Measurements from ENCODE around the gene PAK1.

PAK1 gene

DNA sequence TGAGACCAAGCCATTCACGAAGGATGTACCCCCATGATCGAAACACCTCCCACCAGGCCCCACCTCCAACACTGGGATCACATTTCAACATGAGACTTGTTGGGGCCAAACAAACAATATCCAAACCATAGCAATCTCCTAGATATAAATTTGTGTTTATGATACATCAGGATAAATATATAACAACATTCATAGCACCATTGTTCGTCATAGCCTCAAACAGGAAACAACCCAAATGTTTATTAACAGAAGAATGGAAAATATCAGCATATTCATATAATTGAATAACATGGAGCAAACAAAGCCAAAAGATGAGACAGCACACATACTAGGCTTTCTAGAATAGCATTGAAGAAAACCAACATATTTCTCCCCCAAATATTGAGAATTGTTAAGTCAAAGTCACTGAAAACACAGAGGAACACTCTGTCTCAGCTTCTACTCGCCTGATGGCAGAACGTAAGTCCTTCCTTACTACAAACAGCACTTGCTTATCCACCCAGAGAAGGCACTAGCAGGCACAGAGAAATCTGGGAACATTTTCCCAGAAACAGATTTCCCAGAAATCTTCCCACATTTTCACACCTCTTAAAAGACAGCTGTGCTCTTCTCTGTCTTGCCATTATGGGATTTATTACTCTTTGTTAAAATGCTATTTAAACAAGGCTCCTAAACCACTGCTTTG, 164.4 kb downstream of the PAK1 start:
- TF ChIP-seq FOXM1 (IDR thresholded peaks at IDR 0.05; ENCODE audit: borderline replicate concordance, low read depth) (no peak), CREB1 (IDR thresholded peaks at IDR 0.05; ENCODE audit: low read depth) (no peak), RAD21 (IDR thresholded peaks at IDR 0.05; ENCODE audit: low read depth) (no peak), EP300 (IDR thresholded peaks at IDR 0.05; ENCODE audit: borderline replicate concordance) (no peak), ZBTB7A (IDR thresholded peaks at IDR 0.05; ENCODE audit: low read depth) (no peak), CEBPB (IDR thresholded peaks at IDR 0.05) (no peak), EGR1 (IDR thresholded peaks at IDR 0.05) (no peak), TAF1 (IDR thresholded peaks at IDR 0.05; ENCODE audit: low read depth) (no peak), TCF12 (IDR thresholded peaks at IDR 0.05; ENCODE audit: low read depth) (no peak), YY1 (IDR thresholded peaks at IDR 0.05; ENCODE audit: low read depth) (no peak), NFIC (IDR thresholded peaks at IDR 0.05) (no peak)
- TF ChIP-seq, protein P1, sequence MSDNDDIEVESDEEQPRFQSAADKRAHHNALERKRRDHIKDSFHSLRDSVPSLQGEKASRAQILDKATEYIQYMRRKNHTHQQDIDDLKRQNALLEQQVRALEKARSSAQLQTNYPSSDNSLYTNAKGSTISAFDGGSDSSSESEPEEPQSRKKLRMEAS (IDR thresholded peaks at IDR 0.05) = no peak
- TF ChIP-seq, protein P2, sequence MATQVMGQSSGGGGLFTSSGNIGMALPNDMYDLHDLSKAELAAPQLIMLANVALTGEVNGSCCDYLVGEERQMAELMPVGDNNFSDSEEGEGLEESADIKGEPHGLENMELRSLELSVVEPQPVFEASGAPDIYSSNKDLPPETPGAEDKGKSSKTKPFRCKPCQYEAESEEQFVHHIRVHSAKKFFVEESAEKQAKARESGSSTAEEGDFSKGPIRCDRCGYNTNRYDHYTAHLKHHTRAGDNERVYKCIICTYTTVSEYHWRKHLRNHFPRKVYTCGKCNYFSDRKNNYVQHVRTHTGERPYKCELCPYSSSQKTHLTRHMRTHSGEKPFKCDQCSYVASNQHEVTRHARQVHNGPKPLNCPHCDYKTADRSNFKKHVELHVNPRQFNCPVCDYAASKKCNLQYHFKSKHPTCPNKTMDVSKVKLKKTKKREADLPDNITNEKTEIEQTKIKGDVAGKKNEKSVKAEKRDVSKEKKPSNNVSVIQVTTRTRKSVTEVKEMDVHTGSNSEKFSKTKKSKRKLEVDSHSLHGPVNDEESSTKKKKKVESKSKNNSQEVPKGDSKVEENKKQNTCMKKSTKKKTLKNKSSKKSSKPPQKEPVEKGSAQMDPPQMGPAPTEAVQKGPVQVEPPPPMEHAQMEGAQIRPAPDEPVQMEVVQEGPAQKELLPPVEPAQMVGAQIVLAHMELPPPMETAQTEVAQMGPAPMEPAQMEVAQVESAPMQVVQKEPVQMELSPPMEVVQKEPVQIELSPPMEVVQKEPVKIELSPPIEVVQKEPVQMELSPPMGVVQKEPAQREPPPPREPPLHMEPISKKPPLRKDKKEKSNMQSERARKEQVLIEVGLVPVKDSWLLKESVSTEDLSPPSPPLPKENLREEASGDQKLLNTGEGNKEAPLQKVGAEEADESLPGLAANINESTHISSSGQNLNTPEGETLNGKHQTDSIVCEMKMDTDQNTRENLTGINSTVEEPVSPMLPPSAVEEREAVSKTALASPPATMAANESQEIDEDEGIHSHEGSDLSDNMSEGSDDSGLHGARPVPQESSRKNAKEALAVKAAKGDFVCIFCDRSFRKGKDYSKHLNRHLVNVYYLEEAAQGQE (IDR thresholded peaks at IDR 0.05; ENCODE audit: low read depth) = no peak
- TF ChIP-seq, protein P3, sequence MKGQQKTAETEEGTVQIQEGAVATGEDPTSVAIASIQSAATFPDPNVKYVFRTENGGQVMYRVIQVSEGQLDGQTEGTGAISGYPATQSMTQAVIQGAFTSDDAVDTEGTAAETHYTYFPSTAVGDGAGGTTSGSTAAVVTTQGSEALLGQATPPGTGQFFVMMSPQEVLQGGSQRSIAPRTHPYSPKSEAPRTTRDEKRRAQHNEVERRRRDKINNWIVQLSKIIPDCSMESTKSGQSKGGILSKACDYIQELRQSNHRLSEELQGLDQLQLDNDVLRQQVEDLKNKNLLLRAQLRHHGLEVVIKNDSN (IDR thresholded peaks at IDR 0.05) = no peak

DNA sequence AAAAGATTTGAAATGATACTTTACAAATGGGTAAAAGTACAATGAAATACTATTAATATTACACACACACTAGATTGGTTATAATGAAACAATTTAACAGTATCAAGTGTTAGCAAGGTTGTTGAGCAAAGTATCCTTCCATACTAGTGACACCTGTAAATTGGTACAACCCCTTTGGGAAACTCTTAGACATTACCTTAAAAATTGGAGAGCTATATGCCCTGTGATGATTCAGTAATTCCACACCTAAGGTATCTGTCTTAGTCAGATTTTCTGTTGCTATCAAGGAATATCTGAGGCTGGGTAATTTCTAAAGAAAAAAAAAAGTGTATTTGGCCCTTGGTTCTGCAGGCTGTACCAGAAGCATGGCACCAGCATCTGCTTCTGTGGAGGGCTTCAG, 165.1 kb downstream of the PAK1 start:
- TF ChIP-seq FOXM1 (IDR thresholded peaks at IDR 0.05; ENCODE audit: borderline replicate concordance, low read depth) (no peak), NFIC (IDR thresholded peaks at IDR 0.05) (no peak), TCF12 (IDR thresholded peaks at IDR 0.05; ENCODE audit: low read depth) (no peak)
- TF ChIP-seq, protein P2 (IDR thresholded peaks at IDR 0.05; ENCODE audit: low read depth) = no peak

DNA sequence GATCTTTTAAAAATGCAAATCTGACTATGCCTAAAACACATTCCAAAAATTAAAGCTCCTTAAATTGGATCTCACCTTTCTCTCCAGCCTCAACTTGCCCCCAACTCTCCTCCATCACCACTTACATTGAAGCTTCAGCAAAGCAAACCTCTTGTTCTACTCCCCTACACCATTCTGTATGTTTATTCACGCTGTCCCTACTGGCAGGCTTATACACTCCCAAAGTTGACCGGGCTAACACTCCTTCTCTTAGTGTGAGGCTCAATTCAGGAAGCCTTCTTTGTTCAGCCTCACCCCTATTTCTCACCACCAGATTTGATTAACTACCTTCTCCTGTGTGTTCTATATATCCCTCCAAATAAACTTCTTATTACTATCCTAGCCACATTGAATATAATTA, 170.6 kb downstream of the PAK1 start:
- TF ChIP-seq CEBPB (IDR thresholded peaks at IDR 0.05) = no peak
- TF ChIP-seq, protein P2 (IDR thresholded peaks at IDR 0.05; ENCODE audit: low read depth) = no peak
- TF ChIP-seq ZBTB7A (IDR thresholded peaks at IDR 0.05; ENCODE audit: low read depth) = no peak
- TF ChIP-seq RAD21 (IDR thresholded peaks at IDR 0.05; ENCODE audit: low read depth) = no peak
- TF ChIP-seq EP300 (IDR thresholded peaks at IDR 0.05; ENCODE audit: borderline replicate concordance) = no peak
- no peak for TF ChIP-seq TAF1 (IDR thresholded peaks at IDR 0.05; ENCODE audit: low read depth)
- TF ChIP-seq, protein P1 (IDR thresholded peaks at IDR 0.05) = no peak
- TF ChIP-seq, protein P3 (IDR thresholded peaks at IDR 0.05) = no peak
- no peak for TF ChIP-seq EGR1 (IDR thresholded peaks at IDR 0.05)
- no peak for TF ChIP-seq TEAD4 (IDR thresholded peaks at IDR 0.05)
- TF ChIP-seq CREB1 (IDR thresholded peaks at IDR 0.05; ENCODE audit: low read depth) = no peak
- no peak for TF ChIP-seq FOXM1 (IDR thresholded peaks at IDR 0.05; ENCODE audit: borderline replicate concordance, low read depth)

DNA sequence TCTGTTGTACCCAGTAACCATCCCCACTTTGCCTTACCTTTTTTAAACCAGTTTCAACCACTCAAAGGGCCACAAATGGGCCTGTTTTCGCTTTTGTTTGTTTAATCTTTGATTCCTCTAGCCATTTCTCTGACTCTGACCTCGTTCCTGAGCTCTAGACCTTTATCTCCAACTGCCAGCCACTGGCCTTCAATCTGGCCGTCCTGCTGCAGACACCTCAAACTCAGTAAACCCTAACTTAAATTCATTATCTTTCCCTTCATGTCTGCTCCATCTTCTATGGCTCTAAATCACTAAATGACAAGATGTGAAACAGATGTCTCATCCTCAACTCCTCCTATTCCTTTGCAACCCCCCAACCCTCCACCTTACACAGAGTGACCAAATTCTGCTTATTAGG, 171.1 kb downstream of the PAK1 start:
- TF ChIP-seq, protein P3 (IDR thresholded peaks at IDR 0.05) = no peak
- TF ChIP-seq TEAD4 (IDR thresholded peaks at IDR 0.05) (no peak), EP300 (IDR thresholded peaks at IDR 0.05; ENCODE audit: borderline replicate concordance) (no peak), EGR1 (IDR thresholded peaks at IDR 0.05) (no peak), TCF12 (IDR thresholded peaks at IDR 0.05; ENCODE audit: low read depth) (no peak), ZBTB7A (IDR thresholded peaks at IDR 0.05; ENCODE audit: low read depth) (no peak), YY1 (IDR thresholded peaks at IDR 0.05; ENCODE audit: low read depth) (no peak), RAD21 (IDR thresholded peaks at IDR 0.05; ENCODE audit: low read depth) (no peak)
- TF ChIP-seq, protein P2 (IDR thresholded peaks at IDR 0.05; ENCODE audit: low read depth) = no peak
